HS-5 (cell line): ENCODE measurements around the gene CLIP4.
A peak's percentile ranks its signal among the peaks of the same experiment; 100 is the strongest.

ENCODE experiments used
- DNase-seq: peaks from one replicate; pipeline ENCODE4 v3.0.0-alpha.2; 2012; ENCODE audit warnings: low read depth

Gene CLIP4

GRCh38 chr2:29222381-29223179 is 107.4 kb downstream of the CLIP4 start:
- no peak for DNase-seq

GRCh38 chr2:29223257-29223656 is 108.0 kb downstream of the CLIP4 start:
- DNase-seq: no peak

- DNase-seq: peak; percentile 8
These were observed 108.9 kb downstream of the CLIP4 start for GRCh38 chr2:29223851-29224692.

- no peak for DNase-seq
These were observed 109.7 kb downstream of the CLIP4 start for GRCh38 chr2:29224693-29225551.

GRCh38 chr2:29225814-29226213 is 110.6 kb downstream of the CLIP4 start:
- DNase-seq: no peak

GRCh38 chr2:29226375-29226774 is 111.2 kb downstream of the CLIP4 start:
- no peak for DNase-seq

GRCh38 chr2:29226808-29227207 is 111.6 kb downstream of the CLIP4 start:
- no peak for DNase-seq

- DNase-seq: no peak
These were observed 112.9 kb downstream of the CLIP4 start for GRCh38 chr2:29227935-29228675.

- DNase-seq: no peak
These were observed 113.7 kb downstream of the CLIP4 start for GRCh38 chr2:29228947-29229346.

- DNase-seq: no peak
These were observed 114.4 kb downstream of the CLIP4 start for GRCh38 chr2:29229640-29230039.

- no peak for DNase-seq
These were observed 116.8 kb downstream of the CLIP4 start for GRCh38 chr2:29232041-29232440.

GRCh38 chr2:29233428-29233827 is 118.2 kb downstream of the CLIP4 start:
- DNase-seq: no peak

- DNase-seq: no peak
These were observed 120.2 kb downstream of the CLIP4 start for GRCh38 chr2:29235411-29235810.

- DNase-seq: no peak
These were observed 120.9 kb downstream of the CLIP4 start for GRCh38 chr2:29236074-29236473.

- DNase-seq: no peak
These were observed 123.3 kb downstream of the CLIP4 start for GRCh38 chr2:29238497-29238896.
